HL-60 (cell line): Measurements from ENCODE around the gene GAPT.
A peak's percentile ranks its signal among the peaks of the same experiment; 100 is the strongest.

Experiments used
- DNase-seq, 2 experiments: peaks; one replicate each; pipeline ENCODE4 v3.0.0-alpha.2; 2010 to 2020; ENCODE audit warnings: low read depth in 1 of 2, low spot score in 1 of 2
- H3K27ac ChIP-seq: fragments of 250-450 bp; sonication (Bioruptor Pico); replicated peaks from 2 replicates; pipeline ENCODE4 v1.5.1; 2020; ENCODE audit warnings: mild to moderate bottlenecking, moderate library complexity
- H3K27me3 ChIP-seq: fragments of 250-450 bp; sonication (Bioruptor Pico); 2 replicates; pipeline ENCODE4 v1.5.1; 2021; ENCODE audit warnings: mild to moderate bottlenecking, moderate library complexity; ENCODE audit not compliant: insufficient read depth, poor library complexity, severe bottlenecking
- H3K4me3 ChIP-seq: replicated peaks from 2 replicates; pipeline ENCODE4 v1.5.1; 2011; ENCODE audit warnings: mild to moderate bottlenecking, control low read depth, low read length; ENCODE audit not compliant: insufficient read depth
- CTCF ChIP-seq: IDR thresholded peaks from one replicate; pipeline ENCODE4 v1.5.1; 2011; ENCODE audit warnings: low read length, control low read depth, inconsistent platforms; ENCODE audit not compliant: insufficient read depth
- GABPA ChIP-seq: IDR thresholded peaks from 2 replicates; pipeline ENCODE4 v1.6.1; 2012; ENCODE audit warnings: low read depth
- POLR2AphosphoS5 ChIP-seq: IDR thresholded peaks from 2 replicates; pipeline ENCODE4 v1.6.1; 2012; ENCODE audit warnings: low read depth
- REST ChIP-seq: IDR thresholded peaks from 2 replicates; pipeline ENCODE4 v1.6.1; 2012; ENCODE audit warnings: low read depth; ENCODE audit not compliant: insufficient replicate concordance
- SPI1 ChIP-seq: IDR thresholded peaks from 2 replicates; pipeline ENCODE4 v1.6.1; 2012; ENCODE audit warnings: low read depth, mild to moderate bottlenecking, borderline replicate concordance

Gene GAPT

GRCh38 chr5:58501778-58502417 is 10.7 kb downstream of the GAPT start:
- no peak for DNase-seq
- no peaks in the 10 kb centered on the region for H3K27me3 ChIP-seq
- H3K27ac ChIP-seq, result no peak overlapping the region
- H3K4me3 ChIP-seq, result no peak overlapping the region
- TF ChIP-seq CTCF (no peak), REST (no peak), SPI1 (no peak), POLR2AphosphoS5 (no peak), GABPA (no peak)

GRCh38 chr5:58503390-58504046 is 12.3 kb downstream of the GAPT start:
- Histone ChIP-seq H3K27me3 (no peaks in the 10 kb centered on the region), H3K27ac (no peak overlapping the region), H3K4me3 (no peak overlapping the region)
- DNase-seq, result no peak
- TF ChIP-seq CTCF, result no peak
- no peak for TF ChIP-seq GABPA
- no peak for TF ChIP-seq SPI1
- no peak for TF ChIP-seq REST
- no peak for TF ChIP-seq POLR2AphosphoS5

- no peak for TF ChIP-seq REST
- TF ChIP-seq SPI1, result no peak
- no peak for TF ChIP-seq CTCF
- TF ChIP-seq POLR2AphosphoS5, result no peak
- TF ChIP-seq GABPA, result no peak
- Histone ChIP-seq H3K27me3 (no peaks in the 10 kb centered on the region), H3K27ac (peak overlapping the region; percentile 5; the same call in 1 of the 2 replicates), H3K4me3 (no peak overlapping the region)
- no peak for DNase-seq
Observed at GRCh38 chr5:58504766-58505165, 13.5 kb downstream of the GAPT start.
